Medulla oblongata (tissue), 1 donor: Measurements from ENCODE around the gene LACTBL1.

Experiments
- DNase-seq: peaks from one replicate; pipeline ENCODE4 v3.0.0-alpha.2; 2015; ENCODE audit errors: extremely low spot score

Gene LACTBL1

DNA sequence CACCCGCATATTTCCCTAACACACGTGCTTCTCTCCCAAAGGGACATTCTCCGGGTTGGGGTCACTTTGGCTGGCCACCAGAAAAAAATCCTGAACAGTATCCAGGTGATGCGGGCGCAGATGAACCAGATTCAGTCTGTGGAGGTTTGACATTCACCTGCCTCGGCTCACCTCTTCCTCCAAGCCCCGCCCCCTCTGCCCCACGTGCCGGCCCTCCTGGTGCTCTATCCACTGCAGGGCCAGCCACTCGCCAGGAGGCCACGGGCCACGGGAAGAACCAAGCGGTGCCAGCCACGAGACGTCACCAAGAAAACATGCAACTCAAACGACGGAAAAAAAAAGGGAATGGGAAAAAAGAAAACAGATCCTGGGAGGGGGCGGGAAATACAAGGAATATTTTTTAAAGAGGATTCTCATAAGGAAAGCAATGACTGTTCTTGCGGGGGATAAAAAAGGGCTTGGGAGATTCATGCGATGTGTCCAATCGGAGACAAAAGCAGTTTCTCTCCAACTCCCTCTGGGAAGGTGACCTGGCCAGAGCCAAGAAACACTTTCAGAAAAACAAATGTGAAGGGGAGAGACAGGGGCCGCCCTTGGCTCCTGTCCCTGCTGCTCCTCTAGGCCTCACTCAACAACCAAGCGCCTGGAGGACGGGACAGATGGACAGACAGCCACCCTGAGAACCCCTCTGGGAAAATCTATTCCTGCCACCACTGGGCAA, 59.1 kb downstream of the LACTBL1 start:
- DNase-seq = no peak

DNA sequence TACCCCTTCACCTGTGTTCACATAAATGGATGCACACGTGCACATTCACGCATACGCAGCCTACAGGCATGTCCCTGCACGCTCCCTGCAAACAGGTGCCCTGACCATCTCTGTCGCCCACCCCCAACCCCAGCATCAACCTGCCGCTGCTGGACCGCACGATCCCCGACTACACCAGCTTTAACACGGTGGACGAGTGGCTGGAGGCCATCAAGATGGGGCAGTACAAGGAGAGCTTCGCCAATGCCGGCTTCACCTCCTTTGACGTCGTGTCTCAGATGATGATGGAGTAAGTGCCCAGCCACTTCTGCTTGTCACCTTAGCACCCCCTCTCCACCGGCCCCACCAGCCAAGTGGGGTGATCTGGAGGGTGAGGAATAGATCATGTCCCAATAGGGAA, 60.4 kb downstream of the LACTBL1 start:
- DNase-seq = no peak

DNA sequence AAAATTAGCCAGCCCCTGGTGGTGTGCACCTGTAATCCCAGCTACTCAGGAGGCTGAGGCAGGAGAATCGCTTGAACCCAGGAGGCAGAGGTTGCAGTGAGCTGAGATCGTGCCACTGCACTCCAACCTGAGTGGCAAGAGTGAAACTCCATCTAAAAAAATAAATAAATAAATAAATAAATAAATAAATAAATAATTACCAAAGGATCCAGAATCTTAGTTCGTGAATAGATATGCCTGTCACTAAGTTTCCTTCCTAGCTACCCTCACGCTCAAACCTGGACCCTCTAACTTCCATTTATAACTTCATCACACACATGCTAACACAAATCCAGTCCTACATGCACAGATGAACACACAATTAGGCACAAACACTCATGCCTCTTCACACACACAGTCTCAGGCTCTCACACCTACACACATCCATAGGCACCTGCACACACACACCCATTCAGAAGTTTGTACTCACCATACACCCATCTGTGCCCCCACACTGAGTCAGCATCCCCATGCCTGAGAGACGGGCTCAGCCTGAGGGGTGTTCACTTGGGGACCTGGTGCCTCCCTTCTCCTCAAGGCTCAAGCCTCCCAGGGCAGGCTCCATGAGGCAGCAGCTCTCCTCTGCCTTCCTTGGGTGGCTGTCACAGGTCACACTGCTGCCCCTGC, 61.5 kb downstream of the LACTBL1 start:
- DNase-seq = no peak

DNA sequence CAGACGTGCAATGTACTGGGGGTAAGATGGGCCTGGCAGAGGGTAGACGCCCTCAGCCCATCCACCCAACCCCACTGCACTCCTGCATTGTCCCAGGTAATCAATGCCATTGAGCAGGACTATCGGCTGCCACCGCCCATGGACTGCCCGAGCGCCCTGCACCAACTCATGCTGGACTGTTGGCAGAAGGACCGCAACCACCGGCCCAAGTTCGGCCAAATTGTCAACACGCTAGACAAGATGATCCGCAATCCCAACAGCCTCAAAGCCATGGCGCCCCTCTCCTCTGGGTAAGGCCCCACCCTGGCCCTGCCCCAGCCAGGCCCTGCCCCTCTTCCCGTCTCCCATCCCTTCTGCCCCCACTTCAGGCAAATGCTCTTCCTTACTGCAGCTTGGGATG, 62.4 kb downstream of the LACTBL1 start:
- no peak for DNase-seq

DNA sequence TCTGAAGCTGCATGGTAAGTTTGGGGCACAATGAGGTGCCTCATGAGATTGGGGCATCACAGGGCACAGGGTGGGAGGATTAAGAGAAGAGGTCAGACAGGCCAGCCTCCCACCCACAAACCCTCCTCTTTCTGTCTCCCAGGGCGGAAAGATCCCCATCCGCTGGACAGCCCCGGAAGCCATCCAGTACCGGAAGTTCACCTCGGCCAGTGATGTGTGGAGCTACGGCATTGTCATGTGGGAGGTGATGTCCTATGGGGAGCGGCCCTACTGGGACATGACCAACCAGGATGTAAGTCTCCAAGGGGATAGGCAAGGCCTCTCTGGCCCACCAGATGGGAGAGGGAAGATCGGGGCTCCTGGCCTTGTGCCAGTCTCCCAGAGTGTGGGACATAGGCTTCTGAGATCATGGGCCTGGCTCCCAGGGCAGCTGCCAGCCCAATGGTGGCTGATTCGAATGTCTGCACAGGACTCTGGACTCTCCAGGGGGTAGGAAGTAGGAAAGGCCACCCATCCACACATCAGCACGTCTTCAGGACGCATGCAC, 63.7 kb downstream of the LACTBL1 start:
- DNase-seq = no peak

DNA sequence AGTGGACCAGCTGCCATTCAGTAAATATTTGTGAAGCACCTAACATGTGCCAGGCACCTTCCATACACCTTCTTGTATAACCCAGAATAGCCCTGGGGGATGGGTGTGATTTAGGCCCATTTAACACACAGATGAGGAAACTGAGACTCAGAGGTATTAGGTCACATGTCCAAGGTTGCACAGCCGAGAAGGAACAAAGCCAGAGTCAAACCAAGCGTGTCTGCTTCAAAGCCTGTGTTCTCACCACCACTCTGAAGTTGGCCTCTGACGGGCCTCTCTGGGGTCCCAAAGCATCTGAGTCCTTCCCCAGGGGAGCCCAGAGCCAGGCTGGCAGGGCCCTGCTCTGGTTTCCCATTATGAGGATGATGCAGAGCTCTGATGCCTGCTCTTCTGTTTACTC, 65.1 kb downstream of the LACTBL1 start:
- no peak for DNase-seq

DNA sequence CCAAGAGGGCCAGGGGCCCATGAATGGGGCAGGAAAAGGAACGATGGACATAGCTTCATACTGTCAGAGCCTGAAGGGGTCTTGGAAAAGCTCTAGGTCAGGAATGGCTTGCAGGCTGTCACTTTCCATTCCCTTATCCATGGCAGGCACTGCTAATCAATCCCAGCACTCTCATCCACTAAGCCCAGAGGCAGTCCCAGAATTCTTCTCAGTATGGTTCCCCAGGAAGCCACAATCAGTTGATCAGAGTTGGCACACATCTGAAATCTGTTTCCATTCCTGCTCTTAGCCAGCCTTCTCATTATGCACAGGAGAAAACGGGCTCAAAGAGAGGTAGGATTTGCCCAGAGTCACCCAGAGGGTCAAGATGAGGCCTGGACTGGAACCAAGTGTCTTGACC, 65.7 kb downstream of the LACTBL1 start:
- no peak for DNase-seq

DNA sequence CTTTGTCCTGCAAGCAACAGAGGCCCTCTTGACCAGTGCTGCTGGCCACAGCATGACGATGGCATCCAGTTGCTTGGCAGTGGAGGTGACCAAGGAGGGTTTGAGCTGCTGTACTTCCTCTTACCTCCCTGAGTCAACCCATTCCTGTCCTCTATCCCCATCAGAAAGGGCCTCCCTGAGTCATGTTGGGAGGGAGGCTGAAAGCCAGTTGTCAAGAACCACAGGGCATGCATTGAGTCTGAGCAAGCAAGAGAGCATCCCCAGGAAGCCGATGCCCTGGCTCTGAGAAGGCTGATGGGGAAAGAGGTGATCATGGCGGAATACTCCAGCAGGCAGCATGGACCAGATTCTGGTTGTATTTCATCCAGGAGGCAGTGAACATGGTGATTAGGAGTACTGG, 69.6 kb downstream of the LACTBL1 start:
- DNase-seq = no peak
